H1 (cell line): ENCODE results near the gene ZNF488. TPM values are rescaled to one million over a fixed set of nuclear protein-coding genes. Genes with fewer than 3 reads are reported as not detected.

Experiments used
- CTCF ChIA-PET: fragments of 300-600 bp; sonication (Branson Sonifier 250); formaldehyde crosslinking; loops from one replicate; lab custom pipeline; 2021; ENCODE audit not compliant: partially characterized antibody; lab: Charles Lee
- POLR2A ChIA-PET: fragments of 300-600 bp; sonication (Branson Sonifier 250); formaldehyde crosslinking; loops from one replicate; lab custom pipeline; 2021; ENCODE audit warnings: inconsistent platforms; ENCODE audit not compliant: partially characterized antibody; lab: Charles Lee
- DNase-seq, 2 experiments: peaks; one replicate each; pipeline versions ENCODE4 v3.0.0 to v3.0.0-alpha.2; 2010 to 2022; ENCODE audit warnings: low spot score in 2 of 2, low read depth in 1 of 2, mixed read lengths in 1 of 2
- FAIRE-seq: peaks from 2 replicates; lab custom pipeline; 2011; peaks lifted over from hg19 to GRCh38; lab: Jason Lieb, UNC
- H2AFZ ChIP-seq: 2 replicates; pipeline ENCODE4 v1.8.1; 2012; ENCODE audit warnings: low read length, inconsistent platforms
- H2AK5ac ChIP-seq: 2 replicates; pipeline ENCODE4 v1.6.1; 2013; ENCODE audit warnings: low read depth, low read length
- H2BK120ac ChIP-seq: replicated peaks from 2 replicates; pipeline ENCODE3; 2013; ENCODE audit warnings: low read depth, low read length, inconsistent platforms
- H2BK12ac ChIP-seq: 2 replicates; pipeline ENCODE4 v1.6.1; 2013; ENCODE audit warnings: low read depth, low read length
- H2BK15ac ChIP-seq: 2 replicates; pipeline ENCODE4 v1.6.1; 2013; ENCODE audit warnings: low read length
- H2BK20ac ChIP-seq: 2 replicates; pipeline ENCODE4 v1.6.1; 2013; ENCODE audit warnings: low read length
- H2BK5ac ChIP-seq: 2 replicates; pipeline ENCODE4 v1.6.1; 2013; ENCODE audit warnings: low read depth, low read length
- H3K14ac ChIP-seq: 2 replicates; pipeline ENCODE4 v1.6.1; 2013; ENCODE audit warnings: inconsistent platforms; ENCODE audit not compliant: insufficient read length
- H3K18ac ChIP-seq: 2 replicates; pipeline ENCODE4 v1.6.1; 2013; ENCODE audit warnings: low read length; ENCODE audit errors: extremely low read depth
- H3K23ac ChIP-seq: 2 replicates; pipeline ENCODE4 v1.6.1; 2013; ENCODE audit warnings: inconsistent platforms; ENCODE audit not compliant: insufficient read length
- H3K23me2 ChIP-seq: 2 replicates; pipeline ENCODE4 v1.6.1; 2013; ENCODE audit warnings: low read depth, low read length
- H3K27ac ChIP-seq: 2 replicates; pipeline ENCODE4 v1.6.1; 2011; ENCODE audit warnings: low read depth, low read length, inconsistent platforms
- H3K27me3 ChIP-seq, 4 experiments: replicated peaks in 1 of 4; 1 replicate in 1 of 4; 2 replicates in 3 of 4; pipeline versions ENCODE4 v1.6.1 to v1.8.1; 2011 to 2013; ENCODE audit warnings: low read length in 3 of 4, mild to moderate bottlenecking in 3 of 4, inconsistent platforms in 2 of 4, mixed read lengths in 2 of 4, moderate library complexity in 1 of 4; ENCODE audit not compliant: control insufficient read depth in 3 of 4, insufficient read depth in 3 of 4; ENCODE audit errors: extremely low read depth in 1 of 4
- H3K36me3 ChIP-seq, 4 experiments: 2 replicates each; pipeline versions ENCODE4 v1.6.1 to v1.8.1; 2011 to 2013; ENCODE audit warnings: mild to moderate bottlenecking in 4 of 4, low read length in 3 of 4, moderate library complexity in 2 of 4, control low read depth in 1 of 4, inconsistent platforms in 1 of 4; ENCODE audit not compliant: insufficient read depth in 4 of 4, control insufficient read depth in 2 of 4
- H3K4ac ChIP-seq: replicated peaks from 2 replicates; pipeline ENCODE3; 2013; ENCODE audit warnings: low read length, low read depth, mixed read lengths, inconsistent platforms; ENCODE audit not compliant: insufficient read length
- H3K4me1 ChIP-seq, 4 experiments: replicated peaks in 1 of 4; 1 replicate in 1 of 4; 2 replicates in 3 of 4; pipeline versions ENCODE4 v1.6.1 to v1.8.1; 2011 to 2013; ENCODE audit warnings: low read length in 3 of 4, inconsistent platforms in 2 of 4, mixed read lengths in 1 of 4; ENCODE audit not compliant: insufficient read depth in 4 of 4, control insufficient read depth in 3 of 4
- H3K4me2 ChIP-seq, 2 experiments: 2 replicates each; pipeline versions ENCODE4 v1.6.1 to v1.8.1; 2011 to 2013; ENCODE audit warnings: low read depth in 2 of 2, low read length in 2 of 2, control low read depth in 1 of 2, inconsistent platforms in 1 of 2, mild to moderate bottlenecking in 1 of 2; ENCODE audit not compliant: insufficient read depth in 1 of 2
- H3K4me3 ChIP-seq, 4 experiments: fragments of 200-600, 300-600 bp in 1 of 4; sonication (generic), shearing (Covaris generic), sonication (Bioruptor Twin) in 1 of 4; 2 replicates each; pipeline versions ENCODE4 v1.5.1 to v1.8.1; 2011 to 2016; ENCODE audit warnings: low read length in 4 of 4, low read depth in 3 of 4, control low read depth in 2 of 4, inconsistent platforms in 2 of 4, mild to moderate bottlenecking in 2 of 4, mixed read lengths in 1 of 4, moderate library complexity in 1 of 4; ENCODE audit not compliant: insufficient read depth in 2 of 4; ENCODE audit errors: extremely low read depth in 1 of 4
- H3K56ac ChIP-seq: replicated peaks from 2 replicates; pipeline ENCODE3; 2013; ENCODE audit warnings: low read depth, mild to moderate bottlenecking, mixed read lengths, low read length, inconsistent platforms; ENCODE audit not compliant: insufficient read length
- H3K79me1 ChIP-seq: 2 replicates; pipeline ENCODE4 v1.6.1; 2013; ENCODE audit warnings: low read depth, low read length, control low read depth
- H3K79me2 ChIP-seq, 2 experiments: 2 replicates each; pipeline versions ENCODE4 v1.6.1 to v1.8.1; 2012 to 2013; ENCODE audit warnings: low read length in 2 of 2, mild to moderate bottlenecking in 2 of 2, inconsistent platforms in 1 of 2; ENCODE audit not compliant: insufficient read depth in 2 of 2, control insufficient read depth in 1 of 2
- H3K9ac ChIP-seq, 4 experiments: replicated peaks in 1 of 4; 1 replicate in 1 of 4; 2 replicates in 3 of 4; pipeline versions ENCODE4 v1.6.1 to v1.8.1; 2011 to 2013; ENCODE audit warnings: low read depth in 3 of 4, low read length in 3 of 4, control low read depth in 2 of 4, mild to moderate bottlenecking in 2 of 4, moderate library complexity in 2 of 4, inconsistent platforms in 1 of 4; ENCODE audit errors: extremely low read depth in 1 of 4
- H3K9me3 ChIP-seq, 2 experiments: 2 replicates each; pipeline versions ENCODE4 v1.6.1 to v1.8.1; 2012 to 2013; ENCODE audit warnings: mild to moderate bottlenecking in 2 of 2, moderate library complexity in 2 of 2, control low read depth in 1 of 2, inconsistent platforms in 1 of 2, low read depth in 1 of 2, low read length in 1 of 2, mixed read lengths in 1 of 2; ENCODE audit not compliant: insufficient read depth in 2 of 2
- H4K20me1 ChIP-seq, 2 experiments: replicated peaks in 1 of 2; 2 replicates each; pipeline versions ENCODE3 to v1.8.1; 2011 to 2013; ENCODE audit warnings: inconsistent platforms in 2 of 2, low read length in 2 of 2, mild to moderate bottlenecking in 1 of 2; ENCODE audit not compliant: insufficient read depth in 2 of 2, control insufficient read depth in 1 of 2
- H4K5ac ChIP-seq: 2 replicates; pipeline ENCODE4 v1.6.1; 2013; ENCODE audit warnings: low read length, low read depth, mixed read lengths, inconsistent platforms; ENCODE audit not compliant: insufficient read length
- H4K8ac ChIP-seq: 2 replicates; pipeline ENCODE4 v1.8.0; 2013; ENCODE audit warnings: mild to moderate bottlenecking, moderate library complexity, low read length, inconsistent platforms; ENCODE audit not compliant: insufficient read depth; ENCODE audit errors: extremely low read depth
- H4K91ac ChIP-seq: replicated peaks from 2 replicates; pipeline ENCODE3; 2013; ENCODE audit warnings: low read length, mixed read lengths, inconsistent platforms; ENCODE audit not compliant: insufficient read length
- ASH2L ChIP-seq: fragments of 200-600, 300-600 bp; sonication (generic); IDR thresholded peaks from one replicate; pipeline ENCODE4 v1.7.1; 2017; ENCODE audit warnings: low read length
- CTCF ChIP-seq, 3 experiments: IDR thresholded peaks; 1 replicate in 2 of 3; 2 replicates in 1 of 3; pipeline versions ENCODE4 v1.5.1 to v1.6.1; 2011; ENCODE audit warnings: low read length in 3 of 3, mild to moderate bottlenecking in 3 of 3, inconsistent platforms in 2 of 3, low read depth in 1 of 3, moderate library complexity in 1 of 3; ENCODE audit not compliant: insufficient read depth in 1 of 3; ENCODE audit errors: control extremely low read depth in 1 of 3
- GABPA ChIP-seq: IDR thresholded peaks from 2 replicates; pipeline ENCODE4 v1.6.1; 2011; ENCODE audit warnings: mild to moderate bottlenecking, low read length, moderate library complexity, borderline replicate concordance; ENCODE audit not compliant: insufficient read depth
- NANOG ChIP-seq: IDR thresholded peaks from 2 replicates; pipeline ENCODE4 v1.6.1; 2011; ENCODE audit warnings: low read length, low read depth, mild to moderate bottlenecking, inconsistent platforms; ENCODE audit not compliant: insufficient read depth, poor library complexity, severe bottlenecking
- POLR2A ChIP-seq, 2 experiments: IDR thresholded peaks; 1 replicate in 1 of 2; 2 replicates in 1 of 2; pipeline ENCODE4 v1.6.1; 2011; ENCODE audit warnings: low read depth in 2 of 2, low read length in 2 of 2, mild to moderate bottlenecking in 2 of 2; ENCODE audit errors: control extremely low read depth in 1 of 2
- RFX5 ChIP-seq: IDR thresholded peaks from 2 replicates; pipeline ENCODE4 v1.6.1; 2011; ENCODE audit warnings: low read depth, low read length, improper control_type of control experiment, borderline replicate concordance
- SRF ChIP-seq: IDR thresholded peaks from 2 replicates; pipeline ENCODE4 v1.6.1; 2011; ENCODE audit warnings: mild to moderate bottlenecking, low read depth, low read length, moderate library complexity
- WGBS, 2 experiments: shearing (Covaris generic) in 1 of 2; methylation state at CpG; one replicate each; pipeline versions ENCODE4 v1.1.6 to v1.1.7; 2013 to 2015; ENCODE audit warnings: low lambda C conversion rate in 2 of 2, mixed read lengths in 2 of 2, inconsistent platforms in 1 of 2, low coverage in 1 of 2, missing lambda C conversion rate in 1 of 2; ENCODE audit not compliant: insufficient replicate concordance in 2 of 2, insufficient coverage in 1 of 2, insufficient read length in 1 of 2; ENCODE audit errors: extremely low coverage in 1 of 2, missing lambda C conversion rate in 1 of 2; 5-methylcytosine and 5-hydroxymethylcytosine counted together
- polyA plus RNA-seq, 7 experiments: library from polyadenylated mRNA; depleted of rRNA in 3 of 7; stranded (reverse) in 5 of 7; unstranded in 2 of 7; fragments of >200 nt in 5 of 7; fragments of 200-250 nt in 2 of 7; gene quantifications; 1 replicate in 5 of 7; 2 replicates in 1 of 7; 4 replicates in 1 of 7; pipeline versions ENCODE4 v1.2.1 to v1.2.3, GENCODE V29; 2011 to 2013; ENCODE audit warnings: missing spikeins in 2 of 7, mixed read lengths in 2 of 7
- total RNA-seq: library from RNA; stranded (reverse); fragmentation: NEBNext Ultra II Directional; extraction: Animal tissue kit (Norgen Biotek cat#: 25700); gene quantifications from 2 replicates; pipeline ENCODE4 v1.2.1, GENCODE V29; 2021

Gene ZNF488
- total and polyA plus RNA-seq, 2 of the 8 experiments (the other 6 are each of a cell fraction or from before 2014, with no cell fraction given) = 7.9 to 11.4 TPM

GRCh38 chr10:47381427-47382379, 2.4 kb downstream of the ZNF488 start:
- Histone ChIP-seq H3K9ac (no peak overlapping the region; a peak in 2 of 7 replicates), H3K4me1 (peaks cover 0 to 12% (median 5%) of the 10 kb centered on the region in 4 experiments; a peak in 5 of 7 replicates), H3K14ac (no peak overlapping the region), H3K27ac (no peak overlapping the region), H3K4ac (no peak overlapping the region), H2BK5ac (no peak overlapping the region), H3K79me1 (no peaks in the 10 kb centered on the region; the same call in 1 of the 2 replicates), H3K23ac (no peak overlapping the region), H3K4me3 (no peak overlapping the region), H2BK15ac (peak overlapping the region; percentile 46; the same call in 1 of the 2 replicates), H3K9me3 (no peaks in the 10 kb centered on the region), H2BK12ac (0 out of 2 replicates have a peak overlapping the region, but pooled peaks have one; percentile 29), H4K8ac (no peak overlapping the region), H2BK120ac (no peak overlapping the region), H3K4me2 (peak overlapping the region in 1 of 2 experiments; percentile 23; a peak in 1 of 4 replicates), H4K91ac (no peak overlapping the region), H2AFZ (no peak overlapping the region), H4K20me1 (no peaks in the 10 kb centered on the region), H2BK20ac (0 out of 2 replicates have a peak overlapping the region, but pooled peaks have one; percentile 90), H3K23me2 (peaks cover 9% of the 10 kb centered on the region), H2AK5ac (no peak overlapping the region), H3K79me2 (no peaks in the 10 kb centered on the region), H3K36me3 (no peaks in the 10 kb centered on the region), H3K56ac (no peak overlapping the region), H3K27me3 (peaks cover 0 to 2% (median 1%) of the 10 kb centered on the region in 4 experiments; a peak in 1 of 7 replicates), H3K18ac (no peak overlapping the region), H4K5ac (no peak overlapping the region)
- TF ChIP-seq ASH2L = no peak
- no peak for TF ChIP-seq CTCF (IDR thresholded peaks at IDR 0.05; ENCODE audit: control extremely low read depth in 1 of 3, insufficient read depth in 1 of 3, low read depth in 1 of 3, low read length in 3 of 3)
- TF ChIP-seq POLR2A (IDR thresholded peaks at IDR 0.05; ENCODE audit: control extremely low read depth in 1 of 2, low read depth in 2 of 2, low read length in 2 of 2) = no peak
- no peak for TF ChIP-seq NANOG
- TF ChIP-seq SRF = no peak
- no peak for TF ChIP-seq RFX5
- TF ChIP-seq GABPA = no peak
- ChIA-PET POLR2A (interaction anchor here (0.9 to 3.6 kb wide), 2 partner anchors 9 to 1098 kb away, joined by 3 to 18 read pairs; no protein-coding TSS in a partner anchor), CTCF (interaction anchor here (0.6 to 6.0 kb wide), 8 partner anchors 8 to 1109 kb away, joined by 3 to 49 read pairs (median 6); no protein-coding TSS in a partner anchor)
- DNase-seq (peak in 1 of 2 experiments; percentile 39), FAIRE-seq (no peak)
- WGBS, 2 experiments = 73% methylated on average over 9 of the region's 9 CpGs; no CpG with 5 or more reads in 1 of the 2 experiments
